ENCODE results near the gene CDK14. TPM values are rescaled to one million over a fixed set of nuclear protein-coding genes. Genes with fewer than 3 reads are reported as not detected.
"Not testable (repeated sequence)": the region's sequence is repeated elsewhere in the genome, so short reads cannot be mapped to it uniquely, and the experiment has no call there.

The CDK14 gene
- total RNA-seq, 1 experiment from 2014 or later: 4.6 TPM

- in situ Hi-C loops (cut with HindIII; ENCODE audit: low pct_unique_long_range_greater_than_20kb, low sequenced_read_pairs): no loop called here
- DNase-seq (ENCODE audit: low read depth): no peak
Measured at GRCh38 chr7:90792301-90792700, 196.2 kb downstream of the CDK14 start.

DNA sequence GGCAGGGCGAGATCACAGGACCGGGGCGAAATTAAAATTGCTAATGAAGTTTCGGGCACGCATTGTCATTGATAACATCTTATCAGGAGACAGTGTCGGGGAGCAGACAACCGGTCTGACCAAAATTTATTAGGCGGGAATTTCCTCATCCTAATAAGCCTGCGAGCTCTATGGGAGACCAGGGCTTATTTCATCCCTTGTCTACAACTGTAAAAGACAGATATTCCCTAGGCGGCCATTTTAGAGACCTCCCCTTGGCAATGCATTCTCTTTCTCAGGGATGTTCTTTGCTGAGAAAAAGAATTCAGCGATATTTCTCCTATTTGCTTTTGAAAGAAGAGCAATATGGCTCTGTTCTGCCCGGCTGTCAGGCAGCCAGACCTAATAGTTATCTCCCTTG, 198.1 kb downstream of the CDK14 start:
- DNase-seq (ENCODE audit: low read depth); in situ Hi-C loops (cut with HindIII; ENCODE audit: low pct_unique_long_range_greater_than_20kb, low sequenced_read_pairs): not testable (repeated sequence)

GRCh38 chr7:90797596-90797995, 201.5 kb downstream of the CDK14 start:
- in situ Hi-C loops (cut with HindIII; ENCODE audit: low pct_unique_long_range_greater_than_20kb, low sequenced_read_pairs): no loop called here
- no peak for DNase-seq (ENCODE audit: low read depth)

DNA sequence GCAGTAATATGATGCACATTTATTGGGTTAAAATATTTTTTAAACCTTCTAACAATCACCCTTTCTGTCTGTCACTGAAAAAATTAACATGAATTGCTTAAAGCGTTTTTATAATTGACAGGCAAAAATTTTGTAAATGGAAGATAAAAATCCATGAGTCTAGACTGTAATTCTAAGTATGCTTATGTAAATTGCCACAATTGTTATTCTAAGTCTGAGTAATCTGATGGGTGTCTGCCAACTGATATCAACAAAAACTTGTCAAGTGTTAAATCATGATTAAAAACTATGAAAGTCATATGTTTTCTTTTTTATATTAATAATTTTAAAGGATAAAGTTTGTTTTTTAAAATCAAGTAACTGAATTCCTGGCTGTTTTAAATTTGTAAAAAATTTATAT, 208.2 kb downstream of the CDK14 start:
- in situ Hi-C loops (cut with HindIII; ENCODE audit: low pct_unique_long_range_greater_than_20kb, low sequenced_read_pairs): no loop called here

DNA sequence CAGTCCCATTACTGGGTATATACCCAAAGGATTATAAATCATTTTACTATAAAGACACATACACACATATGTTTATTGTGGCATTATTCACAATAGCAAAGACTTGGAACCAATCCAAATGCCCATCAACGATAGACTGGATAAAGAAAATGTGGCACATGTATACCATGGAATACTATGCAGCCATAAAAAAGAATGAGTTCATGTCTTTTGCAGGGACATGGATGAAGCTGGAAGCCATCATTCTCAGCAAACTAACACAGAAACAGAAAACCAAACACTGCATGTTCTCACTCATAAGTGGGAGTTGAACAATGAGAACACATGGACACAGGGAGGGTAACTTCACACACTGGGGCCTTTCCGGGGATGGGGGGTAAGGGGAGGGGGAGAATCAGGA, 219.4 kb downstream of the CDK14 start:
- in situ Hi-C loops (cut with HindIII; ENCODE audit: low pct_unique_long_range_greater_than_20kb, low sequenced_read_pairs); DNase-seq (ENCODE audit: low read depth): not testable (repeated sequence)

More for the DNA sequence above, 208.2 kb downstream of the CDK14 start:
- DNase-seq (ENCODE audit: low read depth): no peak

GRCh38 chr7:90816511-90817142, 220.5 kb downstream of the CDK14 start:
- in situ Hi-C loops (cut with HindIII; ENCODE audit: low pct_unique_long_range_greater_than_20kb, low sequenced_read_pairs): no loop called here
- DNase-seq (ENCODE audit: low read depth): peak; percentile 80

DNA sequence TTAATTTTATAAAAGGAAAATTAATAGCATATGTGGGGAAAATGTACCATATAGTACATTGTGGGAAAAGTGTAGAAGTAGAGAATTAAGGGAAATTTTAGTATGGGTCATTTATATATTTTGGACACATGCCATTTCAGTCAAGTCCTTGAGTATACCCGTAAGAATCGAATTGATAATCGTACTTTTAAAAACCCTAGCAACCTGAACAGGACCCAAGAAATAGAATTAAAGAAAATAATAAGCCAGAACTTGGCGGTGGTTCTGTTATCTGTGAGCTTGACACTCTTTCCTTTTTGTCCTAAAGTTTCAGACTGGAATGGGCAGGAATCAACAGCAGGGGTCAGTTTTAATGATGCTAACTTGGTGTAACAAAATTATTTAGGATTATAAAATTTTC, 221.0 kb downstream of the CDK14 start:
- DNase-seq (ENCODE audit: low read depth): no peak
- in situ Hi-C loops (cut with HindIII; ENCODE audit: low pct_unique_long_range_greater_than_20kb, low sequenced_read_pairs): no loop called here

- in situ Hi-C loops (cut with HindIII; ENCODE audit: low pct_unique_long_range_greater_than_20kb, low sequenced_read_pairs): no loop called here
- DNase-seq (ENCODE audit: low read depth): no peak
Measured at GRCh38 chr7:90817846-90818245, 221.7 kb downstream of the CDK14 start.

GRCh38 chr7:90818341-90818740, 222.2 kb downstream of the CDK14 start:
- in situ Hi-C loops (cut with HindIII; ENCODE audit: low pct_unique_long_range_greater_than_20kb, low sequenced_read_pairs): no loop called here
- no peak for DNase-seq (ENCODE audit: low read depth)

- in situ Hi-C loops (cut with HindIII; ENCODE audit: low pct_unique_long_range_greater_than_20kb, low sequenced_read_pairs): no loop called here
- no peak for DNase-seq (ENCODE audit: low read depth)
Measured at GRCh38 chr7:90821961-90822620, 226.0 kb downstream of the CDK14 start.

- in situ Hi-C loops (cut with HindIII; ENCODE audit: low pct_unique_long_range_greater_than_20kb, low sequenced_read_pairs): no loop called here
- DNase-seq (ENCODE audit: low read depth): no peak
Measured at GRCh38 chr7:90824386-90825307, 228.5 kb downstream of the CDK14 start.

GRCh38 chr7:90825779-90826178, 229.7 kb downstream of the CDK14 start:
- in situ Hi-C loops (cut with HindIII; ENCODE audit: low pct_unique_long_range_greater_than_20kb, low sequenced_read_pairs): no loop called here
- DNase-seq (ENCODE audit: low read depth): no peak

GRCh38 chr7:90828601-90829000, 232.5 kb downstream of the CDK14 start:
- in situ Hi-C loops (cut with HindIII; ENCODE audit: low pct_unique_long_range_greater_than_20kb, low sequenced_read_pairs): no loop called here
- DNase-seq (ENCODE audit: low read depth): no peak

- in situ Hi-C loops (cut with HindIII; ENCODE audit: low pct_unique_long_range_greater_than_20kb, low sequenced_read_pairs): no loop called here
- no peak for DNase-seq (ENCODE audit: low read depth)
Measured at GRCh38 chr7:90830308-90830707, 234.2 kb downstream of the CDK14 start.

DNA sequence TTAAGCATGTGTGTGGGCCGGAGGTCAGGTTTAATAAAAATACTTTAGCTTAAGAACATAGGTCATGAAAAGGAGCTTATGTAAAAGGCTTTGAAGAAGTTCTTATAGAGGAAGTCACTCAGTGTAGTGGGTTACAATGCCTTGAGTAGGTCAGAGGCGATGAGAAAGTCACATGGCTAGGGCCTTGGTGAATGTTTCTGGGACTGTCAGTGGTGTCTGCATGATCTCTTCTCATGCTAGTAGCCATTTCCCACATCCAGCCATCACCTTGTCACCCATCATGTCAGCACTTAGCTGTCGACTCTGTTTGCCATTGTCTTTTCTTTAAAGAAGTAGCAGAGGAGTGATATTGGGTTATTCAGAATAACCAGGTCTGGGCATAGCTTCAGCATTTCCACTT, 236.6 kb downstream of the CDK14 start:
- in situ Hi-C loops (cut with HindIII; ENCODE audit: low pct_unique_long_range_greater_than_20kb, low sequenced_read_pairs): no loop called here
- no peak for DNase-seq (ENCODE audit: low read depth)

DNA sequence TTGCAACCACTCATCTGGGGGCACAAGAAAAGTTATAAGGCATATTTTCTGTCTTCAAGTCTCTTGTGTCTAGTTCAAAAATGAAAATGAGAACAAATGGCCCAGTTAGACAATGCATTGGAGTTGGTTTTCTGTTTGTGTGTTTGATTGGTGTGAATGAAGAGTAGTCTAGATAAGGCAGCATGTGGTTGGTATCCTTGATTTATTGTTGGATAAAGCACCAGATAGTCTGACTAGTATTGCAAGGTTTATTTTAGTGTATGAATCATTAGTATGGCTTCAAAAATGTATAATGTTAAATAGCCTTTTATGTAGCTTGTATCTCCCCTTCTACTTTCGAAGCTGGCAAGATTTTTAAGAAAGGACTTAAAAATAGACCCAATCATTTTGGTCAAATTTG, 237.3 kb downstream of the CDK14 start:
- DNase-seq (ENCODE audit: low read depth): no peak
- in situ Hi-C loops (cut with HindIII; ENCODE audit: low pct_unique_long_range_greater_than_20kb, low sequenced_read_pairs): no loop called here

- in situ Hi-C loops (cut with HindIII; ENCODE audit: low pct_unique_long_range_greater_than_20kb, low sequenced_read_pairs): no loop called here
- DNase-seq (ENCODE audit: low read depth): no peak
Measured at GRCh38 chr7:90834771-90835170, 238.7 kb downstream of the CDK14 start.

DNA sequence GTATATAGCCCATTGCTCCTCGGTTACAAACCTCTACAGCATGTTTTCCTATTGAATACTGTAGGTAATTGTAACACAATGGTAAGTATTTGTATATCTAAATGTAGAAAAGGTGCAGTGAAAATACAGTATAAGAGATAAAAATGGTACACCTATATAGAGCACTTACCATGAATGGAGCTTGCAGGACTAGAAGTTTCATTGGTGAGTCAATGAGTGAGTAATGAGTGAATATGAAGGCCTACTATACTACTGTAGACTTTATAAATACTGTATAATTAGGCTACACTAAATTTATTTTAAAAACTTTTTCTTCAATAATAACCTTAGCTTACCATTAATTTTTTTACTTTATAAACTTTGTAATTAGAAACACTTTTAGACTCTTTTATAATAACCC, 239.7 kb downstream of the CDK14 start:
- in situ Hi-C loops (cut with HindIII; ENCODE audit: low pct_unique_long_range_greater_than_20kb, low sequenced_read_pairs): no loop called here
- DNase-seq (ENCODE audit: low read depth): no peak

DNA sequence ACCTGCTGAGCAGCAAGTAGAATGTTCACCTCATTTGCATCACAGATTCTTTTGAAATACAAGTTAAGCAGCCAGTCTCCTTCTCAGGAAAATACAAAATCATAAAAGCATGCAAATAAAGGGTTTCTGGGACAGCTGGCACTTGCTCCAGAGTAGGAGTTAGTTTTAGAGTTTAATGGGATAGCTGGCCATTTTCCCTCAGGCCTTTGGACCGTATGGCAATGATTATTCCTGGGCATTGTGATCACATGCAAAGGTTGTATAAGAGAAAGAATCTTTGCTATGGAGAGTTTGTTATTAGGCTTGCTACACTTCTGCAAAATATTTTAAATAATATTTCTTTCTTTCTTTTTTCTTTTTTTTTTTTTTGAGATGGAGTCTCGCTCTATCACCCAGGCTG, 240.8 kb downstream of the CDK14 start:
- in situ Hi-C loops (cut with HindIII; ENCODE audit: low pct_unique_long_range_greater_than_20kb, low sequenced_read_pairs): no loop called here
- no peak for DNase-seq (ENCODE audit: low read depth)
